Measurements from ENCODE around the gene P2RY12.

Gene P2RY12

DNA sequence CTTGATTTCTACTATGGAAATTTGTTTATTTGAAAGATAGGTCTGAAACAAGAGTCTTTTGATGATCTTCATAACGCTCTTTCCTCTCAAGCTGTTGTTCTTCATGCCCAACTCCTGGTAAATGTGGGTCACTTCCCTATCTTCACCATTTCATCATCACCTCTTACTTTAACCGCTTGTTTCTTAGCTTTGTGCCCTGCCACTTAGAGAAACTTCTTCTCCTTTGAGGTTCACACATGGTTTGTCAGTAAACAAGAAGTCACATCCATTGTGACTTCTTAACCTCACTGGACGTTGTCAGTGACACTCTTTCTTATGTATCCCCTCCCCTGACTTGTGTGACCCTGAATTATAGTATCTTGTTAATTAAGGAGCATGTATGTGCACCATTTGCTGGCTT lies 38.3 kb downstream of the P2RY12 start:
- no peak for DNase-seq (ENCODE audit: low spot score)

DNA sequence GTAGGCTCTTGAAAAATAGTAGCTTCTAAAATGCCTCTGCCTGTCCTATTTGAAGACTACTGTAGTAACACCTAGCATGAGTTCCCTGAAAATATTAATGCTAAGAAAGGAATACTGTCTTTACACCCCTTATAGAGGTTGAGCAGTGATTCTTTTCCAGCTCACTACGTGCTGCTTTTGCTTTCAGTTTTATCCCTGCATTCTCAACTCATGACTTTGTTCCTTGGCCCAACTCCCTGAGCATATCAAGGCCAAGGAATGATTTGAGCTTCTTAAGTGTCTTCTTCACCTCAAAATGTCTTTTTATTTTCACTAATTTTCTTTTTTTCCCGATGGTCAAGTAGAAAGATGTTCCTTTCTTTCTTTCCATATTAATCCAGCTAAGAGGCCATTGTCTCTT lies 38.7 kb downstream of the P2RY12 start:
- DNase-seq (ENCODE audit: low spot score): no peak

DNA sequence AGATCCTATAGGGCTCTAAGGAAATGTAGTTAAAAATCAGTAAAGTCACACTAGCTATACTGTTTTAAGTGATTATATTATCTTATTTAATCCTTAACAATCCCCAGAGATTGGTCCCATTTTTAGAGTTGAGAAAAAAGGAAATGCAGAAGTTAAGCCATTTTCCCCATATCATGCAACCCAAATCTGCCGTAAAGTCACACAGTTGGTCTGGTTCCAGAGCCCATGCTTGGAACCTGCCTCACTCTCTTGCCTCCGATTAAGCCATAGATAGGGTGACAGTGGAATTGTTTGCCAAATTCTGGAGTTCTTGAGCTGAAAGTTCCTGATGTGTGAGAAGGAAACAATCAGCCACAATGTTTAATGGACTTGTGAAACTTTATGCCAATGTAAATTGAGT lies 52.9 kb downstream of the P2RY12 start:
- DNase-seq (ENCODE audit: low spot score): no peak

DNA sequence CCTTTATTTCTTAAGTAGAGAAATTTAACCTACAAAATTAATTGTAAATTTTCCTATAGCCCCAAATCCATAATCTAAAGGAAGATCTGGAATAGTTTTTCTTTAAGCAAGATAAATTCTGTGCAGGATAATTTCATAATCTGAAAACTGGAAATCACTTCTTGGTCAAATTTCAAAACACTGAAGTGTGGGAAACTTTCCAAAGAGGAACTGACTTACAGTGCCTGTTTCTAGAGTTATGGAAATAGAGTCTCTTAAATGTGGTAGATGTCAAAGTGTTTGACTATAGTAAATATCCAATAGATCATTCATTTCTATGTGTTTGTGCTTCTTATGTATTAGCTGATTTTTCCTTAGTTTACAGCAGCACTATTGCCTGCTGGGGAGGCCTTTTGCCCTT lies 53.7 kb downstream of the P2RY12 start:
- DNase-seq (ENCODE audit: low spot score): no peak

DNA sequence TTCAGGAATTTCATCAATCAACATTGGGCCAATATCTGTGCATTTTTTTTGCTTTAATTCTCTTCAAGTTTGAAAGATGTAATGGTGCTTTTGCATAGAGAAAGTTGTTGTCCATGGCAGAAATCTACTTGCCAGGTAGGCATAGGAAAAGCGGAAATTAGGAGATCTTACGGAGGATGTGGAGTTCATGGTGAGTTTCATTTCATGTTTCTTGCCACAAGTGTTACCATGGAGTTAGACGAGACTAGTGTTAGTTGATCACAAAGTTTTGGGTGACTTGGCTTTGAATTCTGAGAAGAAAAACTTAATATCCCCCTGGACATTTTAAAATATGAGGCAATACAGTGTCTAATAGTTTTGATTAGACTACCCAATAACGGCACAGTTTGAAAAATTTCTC lies 54.2 kb downstream of the P2RY12 start:
- DNase-seq (ENCODE audit: low spot score): no peak

DNA sequence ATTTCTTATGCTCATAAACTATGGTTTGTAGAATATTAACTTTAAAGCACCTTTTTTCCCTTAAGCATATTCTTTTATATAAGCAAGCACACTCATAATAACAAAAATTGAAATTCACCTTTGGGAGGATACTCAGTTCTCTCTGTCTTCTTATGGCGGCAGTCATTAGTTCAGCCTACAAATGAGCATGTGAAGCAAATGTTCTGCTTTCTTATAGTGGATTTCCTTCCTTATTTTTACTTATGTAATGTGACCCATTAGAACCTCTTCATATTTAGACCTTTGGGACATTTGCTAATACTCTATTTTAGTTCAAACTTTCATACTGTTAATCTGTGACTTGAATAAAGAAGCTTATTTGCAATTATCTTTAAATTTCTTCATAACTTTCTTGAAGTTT lies 55.2 kb downstream of the P2RY12 start, which contains the start of gene P2RY13:
TSS of gene P2RY13 (minus strand) at position 187 of the 400 bp plus-strand sequence. CDS start at position 166, 21 bp downstream.
- no peak for DNase-seq (ENCODE audit: low spot score)

DNA sequence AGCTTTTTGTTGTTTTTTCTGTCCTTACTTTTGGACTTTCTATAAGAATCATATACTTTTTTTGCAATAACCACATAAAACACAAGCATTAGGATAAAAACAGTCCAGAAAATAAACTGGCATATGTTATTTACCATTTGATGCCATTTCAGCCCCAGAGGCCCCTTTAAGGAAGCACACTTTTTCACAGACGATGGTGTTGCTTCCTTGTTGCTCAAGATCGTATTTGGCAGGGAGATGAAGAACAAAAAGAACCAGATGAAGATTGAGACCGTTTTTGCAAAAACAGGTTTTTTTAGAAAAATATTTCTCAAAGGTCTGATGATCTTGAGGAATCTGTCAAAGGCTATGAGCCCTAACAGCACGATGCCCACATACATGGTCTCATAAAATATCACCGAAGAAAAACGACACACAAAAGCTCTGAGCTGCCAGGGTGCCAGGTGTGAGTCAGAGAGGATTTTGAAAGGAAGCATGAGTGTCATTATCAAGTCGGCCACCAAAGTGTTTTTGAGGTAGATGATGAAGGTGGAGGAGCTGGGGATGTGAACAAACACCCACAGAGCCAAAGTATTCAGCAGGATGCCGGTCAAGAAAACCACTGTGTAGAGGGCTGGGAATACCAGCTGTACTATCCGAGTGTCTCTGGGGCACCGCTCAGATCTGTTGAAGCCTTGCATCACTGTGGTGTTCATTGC lies 56.1 kb downstream of the P2RY12 start:
- peak; percentile 37 for DNase-seq (ENCODE audit: low spot score)

DNA sequence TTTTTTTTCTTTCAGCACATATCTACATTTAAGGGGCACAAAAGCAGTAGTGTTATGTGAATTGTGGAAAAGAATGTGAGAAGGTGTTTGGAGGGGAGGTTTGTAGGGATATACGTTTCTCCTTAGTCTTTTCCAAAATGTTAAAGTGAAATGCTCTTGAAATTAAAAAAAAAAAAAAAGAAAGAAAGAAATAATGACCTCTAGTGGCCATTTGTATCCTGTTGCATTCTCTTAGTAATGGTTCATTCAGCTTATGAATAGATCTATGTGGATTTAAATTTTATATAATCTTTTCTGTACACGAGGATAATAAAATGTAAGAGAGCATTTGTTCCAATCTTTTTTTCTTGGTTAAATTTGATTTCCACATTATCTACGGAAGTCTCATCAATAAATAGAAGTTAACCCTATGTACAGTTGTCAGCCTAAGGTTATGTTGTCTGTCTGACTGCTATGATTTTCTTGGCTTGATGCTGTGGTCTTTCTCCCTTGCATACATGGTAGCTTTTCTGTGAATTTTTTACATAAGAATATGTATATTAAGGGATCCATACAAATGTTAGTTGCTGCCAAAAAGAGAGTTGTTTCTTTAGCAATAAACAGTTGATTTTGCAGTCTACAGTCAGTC lies 56.9 kb downstream of the P2RY12 start:
- no peak for DNase-seq (ENCODE audit: low spot score)

DNA sequence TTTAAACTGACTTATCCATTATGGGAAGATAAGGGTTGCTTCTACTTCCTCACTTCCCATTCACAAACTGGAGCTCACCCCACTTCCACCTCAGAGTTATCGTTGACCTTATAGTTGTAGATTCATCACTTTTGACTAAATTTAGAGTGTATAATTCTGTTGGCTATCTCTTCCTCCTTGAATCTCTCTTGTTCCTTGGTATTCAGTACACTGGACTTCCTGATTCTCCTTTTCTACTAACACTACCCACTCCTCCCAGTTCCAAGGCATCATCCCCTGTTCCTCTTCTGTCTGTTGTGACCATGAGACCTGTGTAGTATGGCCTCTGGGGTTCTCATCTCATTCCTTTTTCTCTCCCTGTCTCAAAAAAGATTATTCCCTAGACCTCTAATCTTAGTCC lies 62.0 kb downstream of the P2RY12 start:
- DNase-seq (ENCODE audit: low spot score): no peak

DNA sequence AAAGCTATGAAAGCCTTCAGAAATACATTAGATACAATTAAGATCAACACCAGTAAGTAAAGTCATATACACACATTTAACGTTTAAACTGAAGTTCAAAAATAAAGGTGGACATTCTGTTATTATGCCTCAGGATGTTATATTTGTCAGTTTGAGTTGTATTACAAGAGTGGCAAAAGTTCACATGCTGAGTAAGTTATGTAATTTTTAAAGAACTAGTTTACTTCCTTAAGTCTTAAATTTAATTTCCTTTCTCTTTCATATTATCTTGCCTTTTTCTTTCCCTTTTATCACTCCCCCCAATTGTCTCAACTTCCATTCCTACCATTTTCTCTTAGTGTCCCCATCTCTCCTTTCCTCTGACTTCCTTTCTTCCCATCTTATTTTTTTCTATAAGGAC lies 63.0 kb downstream of the P2RY12 start:
- DNase-seq (ENCODE audit: low spot score): no peak

DNA sequence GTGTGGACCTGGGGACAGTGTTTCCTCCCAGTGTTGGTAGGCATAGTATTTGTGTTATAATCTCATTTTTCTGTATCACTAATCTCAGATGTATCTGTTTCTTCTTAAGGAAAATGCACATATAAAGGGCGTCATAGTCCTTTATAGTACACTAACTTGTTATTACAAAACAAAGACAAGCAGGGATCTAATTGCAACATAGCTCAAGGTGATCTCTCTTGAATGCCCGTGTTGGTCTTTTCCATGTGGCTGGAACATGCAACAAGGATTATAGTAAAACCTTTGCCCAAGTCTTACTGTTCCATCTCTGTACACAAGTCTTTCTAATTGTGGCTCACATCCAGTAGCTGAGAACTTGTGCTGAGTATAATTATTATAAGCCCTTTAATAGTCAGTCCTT lies 64.4 kb downstream of the P2RY12 start:
- DNase-seq (ENCODE audit: low spot score): no peak

DNA sequence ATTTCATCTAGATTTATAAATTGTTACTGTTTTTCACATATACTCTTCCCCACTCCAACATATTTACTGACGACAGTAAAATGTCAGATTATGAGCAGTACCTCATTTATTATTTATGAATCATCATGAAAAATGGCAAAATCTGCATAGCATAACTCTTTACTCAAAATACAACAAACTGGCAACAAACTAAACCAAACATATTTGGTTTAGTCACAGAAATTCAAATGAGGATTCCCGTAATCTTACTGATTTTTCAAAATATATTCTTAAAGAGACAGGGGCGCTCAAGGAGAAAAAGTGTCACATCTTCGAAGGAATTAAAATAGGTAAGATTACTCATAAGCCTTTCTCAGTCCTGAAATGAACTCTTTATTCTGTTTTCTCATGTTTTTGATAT lies 64.9 kb downstream of the P2RY12 start:
- DNase-seq (ENCODE audit: low spot score): no peak

DNA sequence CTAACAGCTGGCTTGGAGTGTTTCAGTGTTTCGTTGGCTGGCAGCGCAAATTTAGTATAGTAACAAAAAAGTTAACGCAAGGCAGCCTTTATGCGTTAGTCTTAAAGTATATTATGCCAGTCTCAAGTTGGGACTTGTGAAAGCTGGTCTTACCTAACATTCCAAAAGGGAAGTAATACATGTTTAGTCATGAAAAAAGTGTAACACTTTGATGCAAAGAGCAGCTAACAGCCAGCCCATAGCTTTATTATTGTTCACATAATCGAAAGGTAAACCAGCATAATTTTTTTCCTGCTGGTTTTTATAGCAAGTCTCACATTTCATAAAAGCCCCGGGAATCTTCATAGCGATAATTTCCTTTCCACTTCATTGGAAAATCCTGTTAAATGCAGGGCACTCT lies 65.6 kb downstream of the P2RY12 start:
- DNase-seq (ENCODE audit: low spot score): no peak

DNA sequence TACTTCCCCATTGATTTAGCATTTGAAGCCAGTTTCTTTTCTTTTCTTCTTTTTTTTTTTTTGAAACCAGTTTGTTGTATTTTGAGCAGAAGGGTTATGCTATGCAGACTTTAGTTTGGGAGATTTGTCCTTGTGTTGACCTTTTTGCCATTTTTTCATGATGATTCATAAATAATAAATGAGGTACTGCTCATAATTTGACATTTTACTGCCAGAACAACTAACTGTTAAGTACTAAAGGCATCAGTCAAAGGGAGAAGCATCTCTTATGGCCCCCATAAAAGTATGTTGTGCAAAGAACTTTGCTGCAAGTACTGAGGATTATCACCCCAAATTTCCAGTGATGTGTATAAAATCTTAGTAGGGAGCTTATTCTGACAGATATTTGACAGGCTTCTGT lies 66.2 kb downstream of the P2RY12 start:
- DNase-seq (ENCODE audit: low spot score): no peak

DNA sequence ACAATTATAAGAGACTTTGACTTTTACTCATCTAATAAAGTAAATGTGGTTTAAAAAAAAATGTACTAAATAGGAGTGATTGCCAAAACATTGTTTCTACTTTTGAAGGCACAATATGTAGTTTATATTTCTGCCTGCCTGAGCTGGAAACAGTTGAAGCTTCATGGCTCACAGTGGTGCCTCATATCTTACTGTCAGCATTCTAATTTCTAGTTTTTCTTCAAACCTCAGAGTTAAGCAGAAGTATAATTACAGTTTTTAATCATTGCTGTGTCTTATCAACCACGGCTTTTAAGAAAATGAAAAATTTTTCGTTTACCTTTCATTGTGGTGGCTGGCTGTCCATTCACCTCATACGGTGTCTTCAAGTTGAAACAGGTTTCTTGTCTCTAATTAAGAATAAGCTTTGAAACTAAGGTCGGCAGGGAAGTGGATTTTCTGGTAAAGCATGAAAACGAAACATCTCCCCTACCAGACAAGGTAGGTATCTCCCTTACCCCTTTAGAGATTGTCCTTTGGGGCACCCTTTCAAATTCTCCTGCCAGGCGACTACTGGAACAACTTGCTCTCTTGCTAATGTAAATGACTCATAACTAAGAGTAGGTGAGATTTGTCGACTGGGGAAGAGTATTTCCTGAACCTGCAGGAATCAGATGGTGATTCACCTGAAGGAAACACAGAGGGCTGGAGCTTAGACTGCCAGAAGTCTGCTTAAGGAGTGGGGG lies 68.1 kb downstream of the P2RY12 start, which contains the start of gene GPR87:
TSS of gene GPR87 (minus strand) at position 554 of the 725 bp plus-strand sequence. CDS start 16,720 bp downstream, outside the sequence.
- peak; percentile 10 for DNase-seq (ENCODE audit: low spot score)

DNA sequence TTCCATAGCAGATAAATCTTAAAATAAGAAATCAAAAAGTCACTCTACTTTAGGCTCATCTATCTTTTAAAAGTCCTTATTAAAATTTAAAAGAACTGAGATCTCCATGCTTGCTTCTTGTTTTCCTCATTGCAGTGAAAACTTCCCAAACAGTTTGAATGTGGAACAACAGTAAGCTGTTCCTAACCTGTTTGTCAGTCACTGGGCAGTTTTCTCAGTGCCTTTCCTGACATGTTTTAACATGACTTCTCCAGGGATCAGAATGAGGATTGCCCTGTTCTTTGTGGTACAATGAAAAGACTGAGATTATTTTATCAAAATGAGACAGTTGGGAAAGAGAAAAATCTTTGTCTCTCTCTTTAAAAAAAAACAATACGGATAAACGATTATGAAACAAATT lies 68.7 kb downstream of the P2RY12 start:
- no peak for DNase-seq (ENCODE audit: low spot score)

DNA sequence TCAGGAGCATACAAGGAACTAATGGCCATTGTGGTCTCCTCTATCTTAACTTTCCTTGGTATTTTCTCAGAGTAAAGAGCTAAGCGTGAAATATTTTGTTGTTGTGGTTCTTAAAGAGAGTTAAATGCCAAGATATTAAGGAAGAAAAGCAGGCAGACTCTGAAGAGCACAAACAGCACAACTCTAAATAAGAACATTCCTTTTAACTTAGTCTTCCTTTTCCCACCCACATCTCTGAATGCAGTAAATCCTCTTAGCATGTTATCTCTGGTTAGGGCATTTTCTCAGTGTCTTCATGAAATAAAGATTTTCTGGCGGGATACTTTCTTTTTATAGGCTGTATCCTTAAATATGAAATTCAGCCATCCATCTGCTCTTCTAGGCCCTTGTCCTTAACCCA lies 69.4 kb downstream of the P2RY12 start:
- DNase-seq (ENCODE audit: low spot score): no peak

DNA sequence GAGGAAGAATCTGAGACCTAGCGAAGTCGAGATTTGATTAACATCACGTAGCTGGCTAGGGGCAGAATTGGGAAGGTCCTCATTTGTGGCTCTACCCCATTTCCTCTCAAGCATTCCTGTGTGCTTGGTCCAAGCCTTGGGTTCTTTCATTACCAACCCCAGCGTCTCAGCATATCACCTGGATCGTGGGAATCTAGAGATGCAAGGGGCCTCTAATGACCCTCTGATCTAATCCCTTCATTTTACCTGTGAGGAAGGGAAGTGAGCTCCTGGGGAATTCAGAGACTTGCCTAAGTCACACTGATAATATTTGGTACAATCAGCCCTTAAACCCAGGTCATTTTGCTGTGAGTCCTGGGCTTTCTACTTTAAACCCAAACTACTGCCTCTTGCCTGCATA lies 70.0 kb downstream of the P2RY12 start:
- DNase-seq (ENCODE audit: low spot score): no peak

DNA sequence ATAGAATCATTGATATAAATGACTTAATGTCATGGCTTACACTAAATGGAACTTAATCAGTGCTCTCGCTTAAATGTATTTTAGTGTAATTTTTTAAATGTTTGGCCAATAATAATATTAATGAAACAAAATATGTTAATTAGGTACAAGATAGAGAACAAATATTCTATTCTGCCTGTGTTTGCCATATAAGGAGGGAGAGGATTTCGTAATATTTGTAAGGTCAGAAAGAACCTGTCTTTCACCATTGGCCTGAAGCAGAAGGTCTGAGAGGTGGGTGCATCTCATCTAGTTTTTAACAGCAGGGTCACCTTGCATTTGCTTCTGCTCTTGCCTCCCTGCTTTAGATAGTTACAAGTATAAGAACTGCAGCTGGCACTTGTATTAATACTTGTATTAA lies 70.4 kb downstream of the P2RY12 start:
- no peak for DNase-seq (ENCODE audit: low spot score)

DNA sequence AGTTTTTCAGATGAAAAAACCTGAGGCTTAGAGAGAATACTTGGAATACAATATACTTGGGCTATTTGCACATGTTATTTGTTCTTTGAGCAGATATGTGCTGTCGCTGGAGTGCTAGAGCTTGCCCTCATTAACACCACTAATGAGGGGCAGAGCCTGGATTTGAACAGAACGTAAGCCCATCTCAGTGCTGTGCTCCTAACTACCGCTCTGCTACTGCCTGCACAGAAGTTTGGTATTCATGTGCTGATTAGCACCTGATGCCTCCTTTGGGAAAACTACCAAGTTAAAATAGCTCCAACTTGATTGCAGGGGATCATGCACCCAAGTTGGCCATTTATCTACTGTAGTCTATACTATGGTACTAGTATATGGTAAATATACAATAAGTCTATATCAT lies 71.6 kb downstream of the P2RY12 start:
- DNase-seq (ENCODE audit: low spot score): no peak

DNA sequence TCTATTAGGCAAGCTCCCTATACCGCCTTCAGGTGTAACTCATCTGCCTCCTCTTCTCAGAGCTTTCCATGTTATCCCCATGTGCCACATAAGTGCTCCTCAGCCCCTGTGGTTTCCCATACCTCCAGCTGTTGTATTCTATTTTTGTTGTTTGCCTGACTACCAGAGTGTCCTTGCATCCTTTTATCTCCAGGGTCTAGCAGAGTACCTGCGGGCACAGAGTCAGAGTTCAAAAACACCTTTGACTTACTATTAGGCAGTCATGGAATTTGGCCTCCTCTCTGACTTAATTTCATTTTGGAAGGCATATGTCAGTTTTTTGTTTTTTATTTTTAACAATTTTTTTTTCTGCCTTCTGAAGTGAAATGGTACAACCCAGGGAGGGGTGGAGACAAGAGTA lies 75.0 kb downstream of the P2RY12 start:
- DNase-seq (ENCODE audit: low spot score): no peak

DNA sequence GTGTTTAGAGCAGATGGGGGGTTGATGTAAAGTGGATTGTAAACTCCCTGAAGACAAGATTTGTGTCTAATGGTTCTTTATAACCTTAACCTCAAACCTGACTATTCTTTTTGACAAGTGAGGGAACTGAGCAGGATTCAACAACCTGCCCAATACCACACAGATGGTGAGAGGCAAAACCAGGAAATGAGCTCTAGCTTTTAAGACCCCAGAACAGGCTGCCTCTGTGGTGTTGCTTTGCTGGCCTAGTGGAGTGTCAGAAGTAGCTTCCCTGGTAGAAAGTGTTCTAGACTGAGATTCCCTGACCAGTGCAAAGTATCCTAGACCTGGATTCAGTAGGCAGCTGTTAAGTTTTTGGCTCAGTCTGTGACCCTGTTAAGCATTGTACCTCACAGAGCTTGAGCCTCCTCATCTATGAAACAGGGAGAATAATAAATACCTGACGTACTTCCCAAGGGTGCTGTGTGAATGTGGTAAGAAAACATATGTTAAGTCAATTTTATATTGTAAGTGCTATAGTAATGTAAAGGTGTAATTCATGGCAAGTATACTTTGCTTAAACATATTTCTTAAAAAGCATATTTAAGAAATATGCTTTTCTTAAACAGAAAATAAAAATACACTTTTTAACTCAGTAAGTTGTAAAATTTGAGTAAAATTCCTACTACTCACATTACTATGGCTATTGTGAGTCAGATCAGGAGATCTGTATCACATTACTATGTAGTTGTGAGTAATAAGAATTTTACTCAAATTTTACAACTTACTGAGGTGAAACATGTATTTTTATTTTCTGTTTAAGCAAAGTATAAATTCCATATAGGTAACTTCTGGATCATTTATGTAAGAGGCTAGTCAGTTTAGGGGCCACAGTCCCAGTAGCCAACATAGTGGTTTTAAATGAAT lies 76.7 kb downstream of the P2RY12 start:
- DNase-seq (ENCODE audit: low spot score): no peak

All from CD4-positive, alpha-beta T cell treated with Interleukin-2 at 100 ng/mL for 4 hours (primary cell).